K562 (cell line): ENCODE measurements around the gene SIGLEC6. TPM values are rescaled to one million over a fixed set of nuclear protein-coding genes. Genes with fewer than 3 reads are reported as not detected.
A peak's percentile ranks its signal among the peaks of the same experiment; 100 is the strongest.

ENCODE experiments used
- BDP1 ChIP-seq: IDR thresholded peaks from 3 replicates; pipeline ENCODE4 v1.6.1; 2011; ENCODE audit not compliant: insufficient read length, insufficient read depth
- CHD4 ChIP-seq: fragments of 200-600 bp; sonication (generic); IDR thresholded peaks from 3 replicates; pipeline ENCODE4 v1.6.1; 2012; ENCODE audit warnings: low read depth, mild to moderate bottlenecking, mixed read lengths, low read length, inconsistent platforms; ENCODE audit not compliant: insufficient read depth, insufficient replicate concordance, poor library complexity, severe bottlenecking
- ESRRA ChIP-seq: fragments of 450-650 bp; IDR thresholded peaks from 2 replicates; pipeline ENCODE4 v1.6.1; 2014; ENCODE audit warnings: low read depth, mild to moderate bottlenecking, moderate library complexity, borderline replicate concordance
- HDAC2 ChIP-seq: fragments of 450-650 bp; IDR thresholded peaks from 2 replicates; pipeline ENCODE4 v1.6.1; 2016; ENCODE audit warnings: mild to moderate bottlenecking
- HDAC3 ChIP-seq: fragments of 450-650 bp; IDR thresholded peaks from 2 replicates; pipeline ENCODE4 v1.6.1; 2018; ENCODE audit warnings: borderline replicate concordance, mild to moderate bottlenecking, moderate library complexity; ENCODE audit not compliant: partially characterized antibody
- MGA ChIP-seq: fragments of 450-650 bp; IDR thresholded peaks from 2 replicates; pipeline ENCODE4 v1.6.1; 2016; ENCODE audit warnings: mild to moderate bottlenecking, moderate library complexity
- polyA plus RNA-seq, 8 experiments: library from polyadenylated mRNA; depleted of rRNA in 4 of 8; stranded (reverse) in 5 of 8; unstranded in 3 of 8; fragments of >200 nt; fragmentation: Nextera tagmentation in 2 of 8; fragmentation: Illumina TruSeq in 1 of 8; extraction: Ambion mirVana in 2 of 8; extraction: Trizol in 1 of 8; gene quantifications; 2 replicates each; pipeline versions ENCODE4 v1.2.1 to v1.2.3, GENCODE V29; 2011 to 2014; ENCODE audit warnings: inconsistent platforms in 1 of 8, missing spikeins in 1 of 8
- total RNA-seq, 7 experiments: library from RNA; depleted of rRNA in 6 of 7; stranded (reverse); fragments of >200 nt in 6 of 7; fragmentation: Illumina TruSeq in 2 of 7; extraction: Trizol in 2 of 7; gene quantifications; 2 replicates each; pipeline versions ENCODE4 v1.2.1 to v1.2.3, GENCODE V29; 2011 to 2021; ENCODE audit warnings: low replicate concordance in 1 of 7
- TF ChIP-seq, protein P1 (sequence below), 2 experiments: fragments of 450-650 bp; formaldehyde crosslinking in 1 of 2; IDR thresholded peaks; 2 replicates each; pipeline versions ENCODE4 v1.4.0 to v1.6.1; 2014 to 2020; ENCODE audit warnings: mild to moderate bottlenecking in 2 of 2, borderline replicate concordance in 1 of 2, low read depth in 1 of 2

SIGLEC6 gene
- total and polyA plus RNA-seq, 9 of the 15 experiments (the other 6 are each of a cell fraction or from before 2014, with no cell fraction given) = 0.03 to 17.5 (median 0.71) TPM

DNA sequence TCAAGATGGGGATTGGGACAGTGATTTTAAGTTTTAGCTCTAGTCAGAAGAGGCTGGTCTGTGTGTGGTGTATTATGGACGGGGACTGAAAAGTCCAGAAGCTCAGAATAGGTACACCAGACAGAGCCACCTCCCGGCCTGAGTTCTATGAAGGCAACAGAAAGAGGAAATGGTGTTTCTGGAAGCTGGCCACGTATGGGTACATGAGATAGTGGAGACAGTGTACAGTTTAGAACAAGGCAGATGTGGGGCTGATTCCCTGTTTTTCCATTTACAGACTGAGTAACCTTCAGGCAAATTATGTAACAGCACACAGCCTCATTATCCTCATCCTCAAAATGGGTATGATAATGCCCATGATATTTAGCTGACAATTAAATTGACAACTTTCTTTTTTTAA, 40.9 kb upstream of the SIGLEC6 start (continued):
- TF ChIP-seq, protein P1, sequence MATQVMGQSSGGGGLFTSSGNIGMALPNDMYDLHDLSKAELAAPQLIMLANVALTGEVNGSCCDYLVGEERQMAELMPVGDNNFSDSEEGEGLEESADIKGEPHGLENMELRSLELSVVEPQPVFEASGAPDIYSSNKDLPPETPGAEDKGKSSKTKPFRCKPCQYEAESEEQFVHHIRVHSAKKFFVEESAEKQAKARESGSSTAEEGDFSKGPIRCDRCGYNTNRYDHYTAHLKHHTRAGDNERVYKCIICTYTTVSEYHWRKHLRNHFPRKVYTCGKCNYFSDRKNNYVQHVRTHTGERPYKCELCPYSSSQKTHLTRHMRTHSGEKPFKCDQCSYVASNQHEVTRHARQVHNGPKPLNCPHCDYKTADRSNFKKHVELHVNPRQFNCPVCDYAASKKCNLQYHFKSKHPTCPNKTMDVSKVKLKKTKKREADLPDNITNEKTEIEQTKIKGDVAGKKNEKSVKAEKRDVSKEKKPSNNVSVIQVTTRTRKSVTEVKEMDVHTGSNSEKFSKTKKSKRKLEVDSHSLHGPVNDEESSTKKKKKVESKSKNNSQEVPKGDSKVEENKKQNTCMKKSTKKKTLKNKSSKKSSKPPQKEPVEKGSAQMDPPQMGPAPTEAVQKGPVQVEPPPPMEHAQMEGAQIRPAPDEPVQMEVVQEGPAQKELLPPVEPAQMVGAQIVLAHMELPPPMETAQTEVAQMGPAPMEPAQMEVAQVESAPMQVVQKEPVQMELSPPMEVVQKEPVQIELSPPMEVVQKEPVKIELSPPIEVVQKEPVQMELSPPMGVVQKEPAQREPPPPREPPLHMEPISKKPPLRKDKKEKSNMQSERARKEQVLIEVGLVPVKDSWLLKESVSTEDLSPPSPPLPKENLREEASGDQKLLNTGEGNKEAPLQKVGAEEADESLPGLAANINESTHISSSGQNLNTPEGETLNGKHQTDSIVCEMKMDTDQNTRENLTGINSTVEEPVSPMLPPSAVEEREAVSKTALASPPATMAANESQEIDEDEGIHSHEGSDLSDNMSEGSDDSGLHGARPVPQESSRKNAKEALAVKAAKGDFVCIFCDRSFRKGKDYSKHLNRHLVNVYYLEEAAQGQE (IDR thresholded peaks at IDR 0.05; ENCODE audit: borderline replicate concordance) = peak; percentile 67; the same call in 1 of the 2 replicates
- TF ChIP-seq, protein P1 (CRISPR knock-in tag; IDR thresholded peaks at IDR 0.05; ENCODE audit: low read depth) = no peak
- TF ChIP-seq MGA = 0 out of 2 replicates have a peak, but pooled peaks have one; percentile 45
- TF ChIP-seq CHD4 = no peak
- TF ChIP-seq HDAC2 = 0 out of 2 replicates have a peak, but pooled peaks have one; percentile 71
- no peak for TF ChIP-seq BDP1
- peak; percentile 98 for TF ChIP-seq ESRRA
- peak; percentile 53 for TF ChIP-seq HDAC3
